ENCODE results near the gene PIERCE2.
A peak's percentile ranks its signal among the peaks of the same experiment; 100 is the strongest.
"Not testable (repeated sequence)": the region's sequence is repeated elsewhere in the genome, so short reads cannot be mapped to it uniquely, and the experiment has no call there.

The PIERCE2 gene

GRCh38 chr15:55408012-55408928 lies at the start of gene PIERCE2, which contains the start of gene CCPG1:
PIERCE2 (plus strand) TSS chr15:55408495; CDS start chr15:55408769, 274 bp downstream.
CCPG1 (minus strand) TSS chr15:55408359; CDS start chr15:55389424, 18,935 bp downstream.
- DNase-seq (ENCODE audit: low spot score) = peak; percentile 96

GRCh38 chr15:55360256-55360655 lies 48.0 kb upstream of the PIERCE2 start:
- DNase-seq (ENCODE audit: low spot score) = no peak

- DNase-seq (ENCODE audit: low spot score) = no peak
These were observed 47.2 kb upstream of the PIERCE2 start for GRCh38 chr15:55361048-55361447.

- no peak for DNase-seq (ENCODE audit: low spot score)
These were observed 45.7 kb upstream of the PIERCE2 start for GRCh38 chr15:55362641-55363040.

GRCh38 chr15:55366981-55367380 lies 41.3 kb upstream of the PIERCE2 start:
- DNase-seq (ENCODE audit: low spot score) = no peak

GRCh38 chr15:55372701-55373440 lies 35.4 kb upstream of the PIERCE2 start:
- DNase-seq (ENCODE audit: low spot score) = no peak

GRCh38 chr15:55379095-55379494 lies 29.2 kb upstream of the PIERCE2 start:
- no peak for DNase-seq (ENCODE audit: low spot score)

GRCh38 chr15:55381595-55381994 lies 26.7 kb upstream of the PIERCE2 start:
- no peak for DNase-seq (ENCODE audit: low spot score)

- no peak for DNase-seq (ENCODE audit: low spot score)
These were observed 24.6 kb upstream of the PIERCE2 start for GRCh38 chr15:55383687-55384086.

- DNase-seq (ENCODE audit: low spot score) = no peak
These were observed 21.3 kb upstream of the PIERCE2 start for GRCh38 chr15:55387027-55387426.

- DNase-seq (ENCODE audit: low spot score) = no peak
These were observed 19.1 kb upstream of the PIERCE2 start for GRCh38 chr15:55389264-55389607.

GRCh38 chr15:55394694-55395093 lies 13.6 kb upstream of the PIERCE2 start:
- no peak for DNase-seq (ENCODE audit: low spot score)

GRCh38 chr15:55398243-55398642 lies 10.1 kb upstream of the PIERCE2 start:
- DNase-seq (ENCODE audit: low spot score) = no peak

- not testable (repeated sequence) for DNase-seq (ENCODE audit: low spot score)
These were observed 8.2 kb upstream of the PIERCE2 start for GRCh38 chr15:55400050-55400449.

- DNase-seq (ENCODE audit: low spot score) = no peak
These were observed 6.5 kb upstream of the PIERCE2 start for GRCh38 chr15:55401786-55402246.

GRCh38 chr15:55402707-55403106 lies 5.6 kb upstream of the PIERCE2 start:
- no peak for DNase-seq (ENCODE audit: low spot score)

- peak; percentile 3 for DNase-seq (ENCODE audit: low spot score)
These were observed 4.8 kb upstream of the PIERCE2 start for GRCh38 chr15:55403531-55403930.

- DNase-seq (ENCODE audit: low spot score) = no peak
These were observed 740 bp upstream of the PIERCE2 start for GRCh38 chr15:55407498-55408011.

GRCh38 chr15:55408976-55409375 lies 681 bp downstream of the PIERCE2 start:
- DNase-seq (ENCODE audit: low spot score) = not testable (repeated sequence)

GRCh38 chr15:55417678-55418077 lies 9.4 kb downstream of the PIERCE2 start:
- DNase-seq (ENCODE audit: low spot score) = not testable (repeated sequence)

GRCh38 chr15:55420171-55420866 lies 12.0 kb downstream of the PIERCE2 start:
- no peak for DNase-seq (ENCODE audit: low spot score)

GRCh38 chr15:55422089-55422488 lies 13.8 kb downstream of the PIERCE2 start:
- no peak for DNase-seq (ENCODE audit: low spot score)

All from AG08395 (cell line).